Sigmoid colon (tissue), 3 donors: Measurements from ENCODE around the gene DIP2C.

Experiments used
- CTCF ChIP-seq, 4 experiments: fragments of 450-650 bp in 3 of 4; fragments of 200-600 bp in 1 of 4; IDR thresholded peaks; one replicate each; pipeline ENCODE4 v1.5.1; 2016 to 2019; ENCODE audit warnings: antibody characterized with exemption in 4 of 4, mild to moderate bottlenecking in 3 of 4, moderate library complexity in 2 of 4
- POLR2A ChIP-seq, 2 donors: fragments of 450-650 bp; IDR thresholded peaks; one replicate each; pipeline ENCODE4 v1.6.1; 2016; ENCODE audit warnings: antibody characterized with exemption in 2 of 2, mild to moderate bottlenecking in 2 of 2, moderate library complexity in 2 of 2

DNA sequence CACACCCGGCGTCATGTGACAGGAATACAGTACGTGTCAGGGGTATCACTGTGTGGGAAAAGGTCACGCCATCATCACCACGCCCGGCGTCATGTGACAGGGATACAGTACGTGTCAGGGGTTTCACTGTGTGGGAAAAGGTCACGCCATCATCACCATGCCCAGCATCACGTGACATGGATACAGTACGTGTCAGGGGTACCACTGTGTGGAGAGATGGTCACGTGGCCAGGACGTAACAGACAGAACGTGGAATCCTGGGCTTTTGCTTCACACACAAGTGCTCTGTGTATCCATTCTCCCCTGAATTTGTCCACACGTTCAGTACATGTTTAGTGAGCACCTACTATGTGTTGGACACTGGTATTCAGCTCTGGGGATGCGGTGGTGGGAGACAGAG, 34.5 kb upstream of the DIP2C start:
- no peak for TF ChIP-seq CTCF (IDR thresholded peaks at IDR 0.05)
- TF ChIP-seq POLR2A (IDR thresholded peaks at IDR 0.05), result no peak
